WTC11 (cell line): ENCODE data around the gene TMEM108. TPM values are rescaled to one million over a fixed set of nuclear protein-coding genes. Genes with fewer than 3 reads are reported as not detected.

ENCODE experiments used
- ATAC-seq: fragments of 200-7000 bp; cut with Tn5 transposase; 2 replicates; pipeline ENCODE4 v1.10.0; 2021; ENCODE audit warnings: mild to moderate bottlenecking, moderate library complexity
- CTCF ChIA-PET: fragments of 300-600 bp; sonication (Branson Sonifier 250); formaldehyde crosslinking; loops from one replicate; lab custom pipeline; 2021; ENCODE audit warnings: antibody characterized with exemption; lab: Charles Lee
- POLR2A ChIA-PET: fragments of 350-600 bp; sonication (Branson Sonifier 250); formaldehyde crosslinking; loops from one replicate; lab custom pipeline; 2021; ENCODE audit warnings: antibody characterized with exemption; lab: Charles Lee
- DNase-seq: peaks from one replicate; pipeline ENCODE4 v3.0.0; 2021; ENCODE audit warnings: low spot score
- H3K27ac Mint-ChIP-seq: 2 replicates; pipeline ENCODE4 v1.8.0; 2021; ENCODE audit warnings: mixed read lengths
- H3K27me3 Mint-ChIP-seq: 2 replicates; pipeline ENCODE4 v1.8.0; 2021; ENCODE audit warnings: low read depth, mild to moderate bottlenecking, moderate library complexity, mixed read lengths
- H3K36me3 Mint-ChIP-seq: 2 replicates; pipeline ENCODE4 v1.8.0; 2021; ENCODE audit warnings: mixed read lengths
- H3K4me1 Mint-ChIP-seq: 2 replicates; pipeline ENCODE4 v1.8.0; 2022; ENCODE audit warnings: mixed read lengths
- H3K4me3 Mint-ChIP-seq: 2 replicates; pipeline ENCODE4 v1.8.0; 2021; ENCODE audit warnings: mild to moderate bottlenecking, moderate library complexity, mixed read lengths
- H3K9me3 Mint-ChIP-seq: 2 replicates; pipeline ENCODE4 v1.8.0; 2021; ENCODE audit warnings: mixed read lengths
- ATF1 ChIP-seq: sonication (generic); formaldehyde crosslinking; IDR thresholded peaks from 2 replicates; pipeline ENCODE4 v1.8.1; 2023; ENCODE audit warnings: mild to moderate bottlenecking, moderate library complexity, missing genetic modification reagents
- CBFB ChIP-seq: sonication (generic); formaldehyde crosslinking; IDR thresholded peaks from 2 replicates; pipeline ENCODE4 v1.8.1; 2022; ENCODE audit warnings: mild to moderate bottlenecking, low read depth, missing genetic modification reagents
- ESRRA ChIP-seq: sonication (generic); formaldehyde crosslinking; IDR thresholded peaks from 2 replicates; pipeline ENCODE4 v1.8.1; 2022; ENCODE audit warnings: mild to moderate bottlenecking, missing genetic modification reagents, borderline replicate concordance
- MXD4 ChIP-seq: fragments of 250-450 bp; sonication (Bioruptor Pico); IDR thresholded peaks from 2 replicates; pipeline ENCODE4 v1.8.0; 2021; ENCODE audit warnings: mild to moderate bottlenecking, moderate library complexity, borderline replicate concordance
- NR1H2 ChIP-seq: sonication (generic); formaldehyde crosslinking; IDR thresholded peaks from 2 replicates; pipeline ENCODE4 v1.9.0; 2021; ENCODE audit warnings: mild to moderate bottlenecking, moderate library complexity, missing genetic modification reagents
- NR3C1 ChIP-seq: sonication (generic); formaldehyde crosslinking; conservative IDR thresholded peaks from 2 replicates; pipeline ENCODE4 v1.8.1; 2023; ENCODE audit warnings: low read depth, mild to moderate bottlenecking, missing genetic modification reagents
- ZBTB21 ChIP-seq: sonication (generic); formaldehyde crosslinking; IDR thresholded peaks from 2 replicates; pipeline ENCODE4 v1.8.1; 2023; ENCODE audit warnings: mild to moderate bottlenecking, missing genetic modification reagents, borderline replicate concordance
- ZNF121 ChIP-seq: sonication (generic); formaldehyde crosslinking; IDR thresholded peaks from 2 replicates; pipeline ENCODE4 v1.8.0; 2023; ENCODE audit warnings: missing genetic modification reagents
- ZNF219 ChIP-seq: sonication (generic); formaldehyde crosslinking; IDR thresholded peaks from 2 replicates; pipeline ENCODE4 v1.8.0; 2023; ENCODE audit warnings: missing genetic modification reagents, mild to moderate bottlenecking, borderline replicate concordance
- ZNF263 ChIP-seq: sonication (generic); formaldehyde crosslinking; IDR thresholded peaks from 2 replicates; pipeline ENCODE4 v1.8.1; 2022; ENCODE audit warnings: low read depth, mild to moderate bottlenecking, moderate library complexity, missing genetic modification reagents
- ZNF396 ChIP-seq: fragments of 250-450 bp; sonication (Bioruptor Pico); IDR thresholded peaks from 2 replicates; pipeline ENCODE4 v1.8.0; 2021; ENCODE audit warnings: mild to moderate bottlenecking, moderate library complexity, borderline replicate concordance
- ZNF423 ChIP-seq: fragments of 250-450 bp; sonication (Bioruptor Pico); IDR thresholded peaks from 2 replicates; pipeline ENCODE4 v2.1.2; 2022; ENCODE audit warnings: mild to moderate bottlenecking, moderate library complexity
- total RNA-seq: library from RNA; stranded (reverse); gene quantifications from 3 replicates; pipeline ENCODE4 v1.2.3, GENCODE V29; 2021
- TF ChIP-seq, protein P1 (sequence below): sonication (generic); formaldehyde crosslinking; IDR thresholded peaks from 2 replicates; pipeline ENCODE4 v1.8.1; 2023; ENCODE audit warnings: mild to moderate bottlenecking, missing genetic modification reagents
- TF ChIP-seq, protein P2 (sequence below): sonication (generic); formaldehyde crosslinking; IDR thresholded peaks from 2 replicates; pipeline ENCODE4 v1.8.1; 2022; ENCODE audit warnings: mild to moderate bottlenecking, missing genetic modification reagents, moderate library complexity, borderline replicate concordance
- TF ChIP-seq, protein P3 (sequence below): fragments of 250-450 bp; sonication (Bioruptor Pico); IDR thresholded peaks from 2 replicates; pipeline ENCODE4 v1.9.0; 2021; ENCODE audit warnings: mild to moderate bottlenecking, borderline replicate concordance
- TF ChIP-seq, protein P4 (sequence below): sonication (generic); formaldehyde crosslinking; IDR thresholded peaks from 2 replicates; pipeline ENCODE4 v1.8.0; 2022; ENCODE audit warnings: mild to moderate bottlenecking, missing genetic modification reagents
- TF ChIP-seq, protein P5 (sequence below): sonication (generic); formaldehyde crosslinking; IDR thresholded peaks from 2 replicates; pipeline ENCODE4 v1.8.0; 2022; ENCODE audit warnings: mild to moderate bottlenecking, missing genetic modification reagents
- TF ChIP-seq, protein P6 (sequence below): fragments of 250-450 bp; sonication (Bioruptor Pico); IDR thresholded peaks from 2 replicates; pipeline ENCODE4 v1.8.0; 2021; ENCODE audit warnings: mild to moderate bottlenecking
- TF ChIP-seq, protein P7 (sequence below): sonication (generic); formaldehyde crosslinking; IDR thresholded peaks from 2 replicates; pipeline ENCODE4 v1.8.0; 2022; ENCODE audit warnings: mild to moderate bottlenecking, missing genetic modification reagents
- TF ChIP-seq, protein P8 (sequence below): sonication (generic); formaldehyde crosslinking; conservative IDR thresholded peaks from 2 replicates; pipeline ENCODE4 v1.8.1; 2023; ENCODE audit warnings: mild to moderate bottlenecking, low read depth, missing genetic modification reagents, moderate library complexity
- TF ChIP-seq, protein P9 (sequence below): sonication (generic); formaldehyde crosslinking; conservative IDR thresholded peaks from 2 replicates; pipeline ENCODE4 v1.8.1; 2022; ENCODE audit warnings: mild to moderate bottlenecking, missing genetic modification reagents

The TMEM108 gene
- total RNA-seq, 1 experiment from 2014 or later, result 14.7 TPM

DNA sequence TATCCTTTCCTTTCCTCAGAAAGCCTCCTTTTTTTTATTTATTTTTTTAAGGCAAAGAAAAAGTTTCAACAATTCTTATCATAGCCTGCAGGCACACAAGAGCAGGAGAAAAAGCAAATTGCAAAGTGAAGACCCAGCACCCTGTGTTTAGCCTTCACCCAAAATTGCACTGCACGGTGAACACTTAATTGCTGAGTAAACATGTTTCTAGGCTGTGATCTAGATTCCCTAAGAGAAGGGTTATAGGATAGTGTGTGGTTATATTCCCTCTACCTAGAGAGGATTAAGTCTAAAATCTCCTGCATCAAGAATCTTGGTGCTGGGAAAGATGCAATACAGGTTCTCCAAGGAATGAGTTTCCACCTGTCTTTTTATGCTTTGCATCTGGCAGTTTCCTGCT, 291.4 kb downstream of the TMEM108 start (continued):
- TF ChIP-seq, protein P1, sequence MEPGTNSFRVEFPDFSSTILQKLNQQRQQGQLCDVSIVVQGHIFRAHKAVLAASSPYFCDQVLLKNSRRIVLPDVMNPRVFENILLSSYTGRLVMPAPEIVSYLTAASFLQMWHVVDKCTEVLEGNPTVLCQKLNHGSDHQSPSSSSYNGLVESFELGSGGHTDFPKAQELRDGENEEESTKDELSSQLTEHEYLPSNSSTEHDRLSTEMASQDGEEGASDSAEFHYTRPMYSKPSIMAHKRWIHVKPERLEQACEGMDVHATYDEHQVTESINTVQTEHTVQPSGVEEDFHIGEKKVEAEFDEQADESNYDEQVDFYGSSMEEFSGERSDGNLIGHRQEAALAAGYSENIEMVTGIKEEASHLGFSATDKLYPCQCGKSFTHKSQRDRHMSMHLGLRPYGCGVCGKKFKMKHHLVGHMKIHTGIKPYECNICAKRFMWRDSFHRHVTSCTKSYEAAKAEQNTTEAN (CRISPR knock-in tag), result no peak
- TF ChIP-seq ZNF219 (CRISPR knock-in tag), result no peak

DNA sequence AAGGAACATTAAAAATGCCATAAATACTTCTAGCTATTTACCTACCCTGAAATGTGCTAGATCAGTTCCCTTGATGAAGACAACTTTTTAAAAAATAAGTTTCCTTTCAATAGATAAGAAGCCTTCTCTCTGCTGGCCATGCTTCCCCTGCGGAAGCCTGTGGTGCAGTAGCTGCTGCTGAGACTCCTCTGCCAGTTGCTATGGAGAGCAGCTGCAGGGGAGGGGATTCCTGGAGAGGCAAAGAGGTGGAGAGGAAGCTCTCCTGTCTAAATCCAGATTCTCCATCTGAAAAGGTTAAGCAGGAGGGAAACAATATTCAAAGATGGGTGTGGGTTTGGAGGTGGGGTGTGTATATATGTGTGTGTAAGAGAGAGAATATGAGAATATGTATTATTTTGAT, 291.9 kb downstream of the TMEM108 start:
- Mint-ChIP-seq H3K27me3 (no peaks in the 10 kb centered on the region), H3K9me3 (peaks cover under 1% of the 10 kb centered on the region; the same call in 1 of the 2 replicates), H3K36me3 (no peaks in the 10 kb centered on the region), H3K4me1 (peaks cover 17% of the 10 kb centered on the region), H3K27ac (no peak overlapping the region), H3K4me3 (no peak overlapping the region)
- ATAC-seq (peak; percentile 97), DNase-seq (peak; percentile 45)
- CTCF ChIA-PET, result interaction anchor here (1.0 to 1.4 kb wide), 3 partner anchors 45 to 288 kb away, joined by 3 to 5 read pairs (median 3); no protein-coding TSS in a partner anchor
- POLR2A ChIA-PET, result no interaction called here
- TF ChIP-seq, protein P2, sequence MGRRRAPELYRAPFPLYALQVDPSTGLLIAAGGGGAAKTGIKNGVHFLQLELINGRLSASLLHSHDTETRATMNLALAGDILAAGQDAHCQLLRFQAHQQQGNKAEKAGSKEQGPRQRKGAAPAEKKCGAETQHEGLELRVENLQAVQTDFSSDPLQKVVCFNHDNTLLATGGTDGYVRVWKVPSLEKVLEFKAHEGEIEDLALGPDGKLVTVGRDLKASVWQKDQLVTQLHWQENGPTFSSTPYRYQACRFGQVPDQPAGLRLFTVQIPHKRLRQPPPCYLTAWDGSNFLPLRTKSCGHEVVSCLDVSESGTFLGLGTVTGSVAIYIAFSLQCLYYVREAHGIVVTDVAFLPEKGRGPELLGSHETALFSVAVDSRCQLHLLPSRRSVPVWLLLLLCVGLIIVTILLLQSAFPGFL, result no peak
- TF ChIP-seq ZNF423 (CRISPR knock-in tag), result no peak
- no peak for TF ChIP-seq CBFB (CRISPR knock-in tag)
- TF ChIP-seq ZBTB21 (CRISPR knock-in tag), result no peak
- no peak for TF ChIP-seq ATF1 (CRISPR knock-in tag)
- TF ChIP-seq, protein P3, sequence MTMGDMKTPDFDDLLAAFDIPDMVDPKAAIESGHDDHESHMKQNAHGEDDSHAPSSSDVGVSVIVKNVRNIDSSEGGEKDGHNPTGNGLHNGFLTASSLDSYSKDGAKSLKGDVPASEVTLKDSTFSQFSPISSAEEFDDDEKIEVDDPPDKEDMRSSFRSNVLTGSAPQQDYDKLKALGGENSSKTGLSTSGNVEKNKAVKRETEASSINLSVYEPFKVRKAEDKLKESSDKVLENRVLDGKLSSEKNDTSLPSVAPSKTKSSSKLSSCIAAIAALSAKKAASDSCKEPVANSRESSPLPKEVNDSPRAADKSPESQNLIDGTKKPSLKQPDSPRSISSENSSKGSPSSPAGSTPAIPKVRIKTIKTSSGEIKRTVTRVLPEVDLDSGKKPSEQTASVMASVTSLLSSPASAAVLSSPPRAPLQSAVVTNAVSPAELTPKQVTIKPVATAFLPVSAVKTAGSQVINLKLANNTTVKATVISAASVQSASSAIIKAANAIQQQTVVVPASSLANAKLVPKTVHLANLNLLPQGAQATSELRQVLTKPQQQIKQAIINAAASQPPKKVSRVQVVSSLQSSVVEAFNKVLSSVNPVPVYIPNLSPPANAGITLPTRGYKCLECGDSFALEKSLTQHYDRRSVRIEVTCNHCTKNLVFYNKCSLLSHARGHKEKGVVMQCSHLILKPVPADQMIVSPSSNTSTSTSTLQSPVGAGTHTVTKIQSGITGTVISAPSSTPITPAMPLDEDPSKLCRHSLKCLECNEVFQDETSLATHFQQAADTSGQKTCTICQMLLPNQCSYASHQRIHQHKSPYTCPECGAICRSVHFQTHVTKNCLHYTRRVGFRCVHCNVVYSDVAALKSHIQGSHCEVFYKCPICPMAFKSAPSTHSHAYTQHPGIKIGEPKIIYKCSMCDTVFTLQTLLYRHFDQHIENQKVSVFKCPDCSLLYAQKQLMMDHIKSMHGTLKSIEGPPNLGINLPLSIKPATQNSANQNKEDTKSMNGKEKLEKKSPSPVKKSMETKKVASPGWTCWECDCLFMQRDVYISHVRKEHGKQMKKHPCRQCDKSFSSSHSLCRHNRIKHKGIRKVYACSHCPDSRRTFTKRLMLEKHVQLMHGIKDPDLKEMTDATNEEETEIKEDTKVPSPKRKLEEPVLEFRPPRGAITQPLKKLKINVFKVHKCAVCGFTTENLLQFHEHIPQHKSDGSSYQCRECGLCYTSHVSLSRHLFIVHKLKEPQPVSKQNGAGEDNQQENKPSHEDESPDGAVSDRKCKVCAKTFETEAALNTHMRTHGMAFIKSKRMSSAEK (CRISPR knock-in tag), result no peak
- TF ChIP-seq ZNF263, result no peak
- no peak for TF ChIP-seq NR1H2 (CRISPR knock-in tag)
- no peak for TF ChIP-seq ESRRA (CRISPR knock-in tag)
- TF ChIP-seq, protein P4, sequence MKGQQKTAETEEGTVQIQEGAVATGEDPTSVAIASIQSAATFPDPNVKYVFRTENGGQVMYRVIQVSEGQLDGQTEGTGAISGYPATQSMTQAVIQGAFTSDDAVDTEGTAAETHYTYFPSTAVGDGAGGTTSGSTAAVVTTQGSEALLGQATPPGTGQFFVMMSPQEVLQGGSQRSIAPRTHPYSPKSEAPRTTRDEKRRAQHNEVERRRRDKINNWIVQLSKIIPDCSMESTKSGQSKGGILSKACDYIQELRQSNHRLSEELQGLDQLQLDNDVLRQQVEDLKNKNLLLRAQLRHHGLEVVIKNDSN (CRISPR knock-in tag), result no peak
- TF ChIP-seq, protein P5, sequence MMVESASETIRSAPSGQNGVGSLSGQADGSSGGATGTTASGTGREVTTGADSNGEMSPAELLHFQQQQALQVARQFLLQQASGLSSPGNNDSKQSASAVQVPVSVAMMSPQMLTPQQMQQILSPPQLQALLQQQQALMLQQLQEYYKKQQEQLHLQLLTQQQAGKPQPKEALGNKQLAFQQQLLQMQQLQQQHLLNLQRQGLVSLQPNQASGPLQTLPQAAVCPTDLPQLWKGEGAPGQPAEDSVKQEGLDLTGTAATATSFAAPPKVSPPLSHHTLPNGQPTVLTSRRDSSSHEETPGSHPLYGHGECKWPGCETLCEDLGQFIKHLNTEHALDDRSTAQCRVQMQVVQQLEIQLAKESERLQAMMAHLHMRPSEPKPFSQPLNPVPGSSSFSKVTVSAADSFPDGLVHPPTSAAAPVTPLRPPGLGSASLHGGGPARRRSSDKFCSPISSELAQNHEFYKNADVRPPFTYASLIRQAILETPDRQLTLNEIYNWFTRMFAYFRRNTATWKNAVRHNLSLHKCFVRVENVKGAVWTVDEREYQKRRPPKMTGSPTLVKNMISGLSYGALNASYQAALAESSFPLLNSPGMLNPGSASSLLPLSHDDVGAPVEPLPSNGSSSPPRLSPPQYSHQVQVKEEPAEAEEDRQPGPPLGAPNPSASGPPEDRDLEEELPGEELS (CRISPR knock-in tag), result no peak
- TF ChIP-seq, protein P6, sequence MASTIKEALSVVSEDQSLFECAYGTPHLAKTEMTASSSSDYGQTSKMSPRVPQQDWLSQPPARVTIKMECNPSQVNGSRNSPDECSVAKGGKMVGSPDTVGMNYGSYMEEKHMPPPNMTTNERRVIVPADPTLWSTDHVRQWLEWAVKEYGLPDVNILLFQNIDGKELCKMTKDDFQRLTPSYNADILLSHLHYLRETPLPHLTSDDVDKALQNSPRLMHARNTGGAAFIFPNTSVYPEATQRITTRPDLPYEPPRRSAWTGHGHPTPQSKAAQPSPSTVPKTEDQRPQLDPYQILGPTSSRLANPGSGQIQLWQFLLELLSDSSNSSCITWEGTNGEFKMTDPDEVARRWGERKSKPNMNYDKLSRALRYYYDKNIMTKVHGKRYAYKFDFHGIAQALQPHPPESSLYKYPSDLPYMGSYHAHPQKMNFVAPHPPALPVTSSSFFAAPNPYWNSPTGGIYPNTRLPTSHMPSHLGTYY (CRISPR knock-in tag), result no peak
- TF ChIP-seq ZNF121 (CRISPR knock-in tag), result no peak
- TF ChIP-seq, protein P7, sequence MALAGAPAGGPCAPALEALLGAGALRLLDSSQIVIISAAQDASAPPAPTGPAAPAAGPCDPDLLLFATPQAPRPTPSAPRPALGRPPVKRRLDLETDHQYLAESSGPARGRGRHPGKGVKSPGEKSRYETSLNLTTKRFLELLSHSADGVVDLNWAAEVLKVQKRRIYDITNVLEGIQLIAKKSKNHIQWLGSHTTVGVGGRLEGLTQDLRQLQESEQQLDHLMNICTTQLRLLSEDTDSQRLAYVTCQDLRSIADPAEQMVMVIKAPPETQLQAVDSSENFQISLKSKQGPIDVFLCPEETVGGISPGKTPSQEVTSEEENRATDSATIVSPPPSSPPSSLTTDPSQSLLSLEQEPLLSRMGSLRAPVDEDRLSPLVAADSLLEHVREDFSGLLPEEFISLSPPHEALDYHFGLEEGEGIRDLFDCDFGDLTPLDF (CRISPR knock-in tag), result no peak
- TF ChIP-seq, protein P8, sequence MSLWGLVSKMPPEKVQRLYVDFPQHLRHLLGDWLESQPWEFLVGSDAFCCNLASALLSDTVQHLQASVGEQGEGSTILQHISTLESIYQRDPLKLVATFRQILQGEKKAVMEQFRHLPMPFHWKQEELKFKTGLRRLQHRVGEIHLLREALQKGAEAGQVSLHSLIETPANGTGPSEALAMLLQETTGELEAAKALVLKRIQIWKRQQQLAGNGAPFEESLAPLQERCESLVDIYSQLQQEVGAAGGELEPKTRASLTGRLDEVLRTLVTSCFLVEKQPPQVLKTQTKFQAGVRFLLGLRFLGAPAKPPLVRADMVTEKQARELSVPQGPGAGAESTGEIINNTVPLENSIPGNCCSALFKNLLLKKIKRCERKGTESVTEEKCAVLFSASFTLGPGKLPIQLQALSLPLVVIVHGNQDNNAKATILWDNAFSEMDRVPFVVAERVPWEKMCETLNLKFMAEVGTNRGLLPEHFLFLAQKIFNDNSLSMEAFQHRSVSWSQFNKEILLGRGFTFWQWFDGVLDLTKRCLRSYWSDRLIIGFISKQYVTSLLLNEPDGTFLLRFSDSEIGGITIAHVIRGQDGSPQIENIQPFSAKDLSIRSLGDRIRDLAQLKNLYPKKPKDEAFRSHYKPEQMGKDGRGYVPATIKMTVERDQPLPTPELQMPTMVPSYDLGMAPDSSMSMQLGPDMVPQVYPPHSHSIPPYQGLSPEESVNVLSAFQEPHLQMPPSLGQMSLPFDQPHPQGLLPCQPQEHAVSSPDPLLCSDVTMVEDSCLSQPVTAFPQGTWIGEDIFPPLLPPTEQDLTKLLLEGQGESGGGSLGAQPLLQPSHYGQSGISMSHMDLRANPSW (CRISPR knock-in tag), result no peak
- no peak for TF ChIP-seq ZNF396 (CRISPR knock-in tag)
- no peak for TF ChIP-seq MXD4 (CRISPR knock-in tag)
- TF ChIP-seq, protein P9, sequence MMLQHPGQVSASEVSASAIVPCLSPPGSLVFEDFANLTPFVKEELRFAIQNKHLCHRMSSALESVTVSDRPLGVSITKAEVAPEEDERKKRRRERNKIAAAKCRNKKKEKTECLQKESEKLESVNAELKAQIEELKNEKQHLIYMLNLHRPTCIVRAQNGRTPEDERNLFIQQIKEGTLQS (CRISPR knock-in tag), result no peak
- TF ChIP-seq NR3C1, result no peak
